Esophagus (tissue), 2 donors: ENCODE results near the gene GP9. TPM values are rescaled to one million over a fixed set of nuclear protein-coding genes. Genes with fewer than 3 reads are reported as not detected.

Experiments
- H3K27ac ChIP-seq, 2 donors: one replicate each; pipeline ENCODE4 v1.5.1; 2013; ENCODE audit warnings: low read depth in 2 of 2, mild to moderate bottlenecking in 2 of 2, inconsistent platforms in 1 of 2, low read length in 1 of 2, moderate library complexity in 1 of 2
- H3K27me3 ChIP-seq, 2 donors: one replicate each; pipeline ENCODE4 v1.6.1; 2013; ENCODE audit warnings: low read length in 2 of 2, control low read depth in 1 of 2, mild to moderate bottlenecking in 1 of 2; ENCODE audit not compliant: insufficient read depth in 2 of 2, control insufficient read depth in 1 of 2
- H3K36me3 ChIP-seq, 2 donors: one replicate each; pipeline ENCODE4 v1.6.1; 2013; ENCODE audit warnings: low read length in 1 of 2; ENCODE audit not compliant: control insufficient read depth in 2 of 2, insufficient read depth in 2 of 2
- H3K4me1 ChIP-seq, 2 donors: one replicate each; pipeline ENCODE4 v1.6.1; 2013; ENCODE audit warnings: low read length in 1 of 2; ENCODE audit not compliant: control insufficient read depth in 2 of 2, insufficient read depth in 2 of 2
- H3K4me3 ChIP-seq, 2 donors: one replicate each; pipeline ENCODE4 v1.5.1; 2013; ENCODE audit warnings: low read length in 2 of 2, mild to moderate bottlenecking in 2 of 2, low read depth in 1 of 2, moderate library complexity in 1 of 2
- H3K9me3 ChIP-seq, 2 donors: one replicate each; pipeline ENCODE4 v1.6.1; 2013; ENCODE audit warnings: mild to moderate bottlenecking in 2 of 2, low read depth in 1 of 2, low read length in 1 of 2, moderate library complexity in 1 of 2; ENCODE audit not compliant: control insufficient read depth in 2 of 2, insufficient read depth in 1 of 2
- WGBS, 2 donors: extraction: QIAGEN DNeasy Blood & Tissue Kit; methylation state at CpG; one replicate each; pipeline ENCODE4 v1.1.7; 2013; 5-methylcytosine and 5-hydroxymethylcytosine counted together
- polyA plus RNA-seq, 2 donors: library from polyadenylated mRNA; stranded (reverse); fragments of 200-250 nt; gene quantifications; one replicate each; pipeline ENCODE4 v1.2.3, GENCODE V29; 2013
- donor health status: healthy with polysubstance abuse.
- donor health status: Bipolar disorder and iron deficiency.

GP9 gene
- polyA plus RNA-seq, 2 donors, result not detected

GRCh38 chr3:129018751-129019150 is 41.8 kb upstream of the GP9 start:
- Histone ChIP-seq H3K9me3 (no peaks in the 10 kb centered on the region), H3K27me3 (no peaks in the 10 kb centered on the region), H3K4me3 (no peak overlapping the region), H3K36me3 (no peaks in the 10 kb centered on the region), H3K4me1 (peaks cover 10 to 14% of the 10 kb centered on the region in 2 donors), H3K27ac (no peak overlapping the region)
- WGBS, 2 donors, result 65 to 84% methylated on average over 9 of the region's 9 CpGs

GRCh38 chr3:129019266-129019665 is 41.3 kb upstream of the GP9 start:
- no peaks in the 10 kb centered on the region for H3K36me3 ChIP-seq
- no peak overlapping the region for H3K27ac ChIP-seq
- peaks cover 7 to 13% of the 10 kb centered on the region in 2 donors for H3K4me1 ChIP-seq
- no peaks in the 10 kb centered on the region for H3K9me3 ChIP-seq
- no peaks in the 10 kb centered on the region for H3K27me3 ChIP-seq
- whole genome bisulfite sequencing, 2 donors, result 85 to 91% methylated on average over 3 of the region's 3 CpGs
- no peak overlapping the region for H3K4me3 ChIP-seq

GRCh38 chr3:129020691-129021090 is 39.9 kb upstream of the GP9 start:
- no peaks in the 10 kb centered on the region for H3K9me3 ChIP-seq
- WGBS, 2 donors, result 68 to 77% methylated on average over 5 of the region's 5 CpGs
- no peaks in the 10 kb centered on the region for H3K27me3 ChIP-seq
- peaks cover 6 to 9% of the 10 kb centered on the region in 2 donors for H3K4me1 ChIP-seq
- H3K27ac ChIP-seq, result peak overlapping the region; percentile 40 to 45
- no peaks in the 10 kb centered on the region for H3K36me3 ChIP-seq
- no peak overlapping the region for H3K4me3 ChIP-seq

- Histone ChIP-seq H3K27ac (peak overlapping the region in 1 of 2 donors; percentile 45), H3K9me3 (no peaks in the 10 kb centered on the region), H3K27me3 (no peaks in the 10 kb centered on the region), H3K4me1 (peaks cover 6 to 7% of the 10 kb centered on the region in 2 donors), H3K36me3 (no peaks in the 10 kb centered on the region), H3K4me3 (no peak overlapping the region)
- WGBS, 2 donors, result 71 to 78% methylated on average over 6 of the region's 6 CpGs
These were observed 39.4 kb upstream of the GP9 start for GRCh38 chr3:129021140-129021551.

GRCh38 chr3:129022114-129023007 is 38.2 kb upstream of the GP9 start:
- Histone ChIP-seq H3K4me1 (peaks cover 3 to 5% of the 10 kb centered on the region in 2 donors), H3K9me3 (no peaks in the 10 kb centered on the region), H3K36me3 (no peaks in the 10 kb centered on the region), H3K27me3 (no peaks in the 10 kb centered on the region), H3K27ac (peak overlapping the region; percentile 36 to 62), H3K4me3 (no peak overlapping the region)
- 63 to 70% methylated on average over 15 of the region's 15 CpGs for WGBS, 2 donors

- no peak overlapping the region for H3K4me3 ChIP-seq
- no peaks in the 10 kb centered on the region for H3K9me3 ChIP-seq
- H3K36me3 ChIP-seq, result no peaks in the 10 kb centered on the region
- WGBS, 2 donors, result 43 to 60% methylated on average over 1 of the region's 1 CpG
- H3K27ac ChIP-seq, result peak overlapping the region; percentile 36 to 62
- peaks cover 5 to 6% of the 10 kb centered on the region in 2 donors for H3K4me1 ChIP-seq
- no peaks in the 10 kb centered on the region for H3K27me3 ChIP-seq
These were observed 37.6 kb upstream of the GP9 start for GRCh38 chr3:129023008-129023358.

- no peak overlapping the region for H3K27ac ChIP-seq
- no peak overlapping the region for H3K4me3 ChIP-seq
- H3K4me1 ChIP-seq, result peaks cover 5 to 6% of the 10 kb centered on the region in 2 donors
- WGBS, 2 donors, result 58 to 61% methylated on average over 2 of the region's 2 CpGs
- no peaks in the 10 kb centered on the region for H3K36me3 ChIP-seq
- no peaks in the 10 kb centered on the region for H3K9me3 ChIP-seq
- no peaks in the 10 kb centered on the region for H3K27me3 ChIP-seq
These were observed 36.7 kb upstream of the GP9 start for GRCh38 chr3:129023909-129024308.

GRCh38 chr3:129025108-129025507 is 35.5 kb upstream of the GP9 start:
- Histone ChIP-seq H3K36me3 (no peaks in the 10 kb centered on the region), H3K4me1 (peaks cover 5 to 6% of the 10 kb centered on the region in 2 donors), H3K27ac (peak overlapping the region in 1 of 2 donors; percentile 34), H3K4me3 (no peak overlapping the region), H3K27me3 (no peaks in the 10 kb centered on the region), H3K9me3 (no peaks in the 10 kb centered on the region)
- WGBS, 2 donors, result 81 to 87% methylated on average over 15 of the region's 15 CpGs

GRCh38 chr3:129025691-129026435 is 34.7 kb upstream of the GP9 start:
- peaks cover 5 to 6% of the 10 kb centered on the region in 2 donors for H3K4me1 ChIP-seq
- H3K27ac ChIP-seq, result peak overlapping the region; percentile 52 to 67
- no peaks in the 10 kb centered on the region for H3K36me3 ChIP-seq
- no peaks in the 10 kb centered on the region for H3K27me3 ChIP-seq
- H3K9me3 ChIP-seq, result no peaks in the 10 kb centered on the region
- 64 to 65% methylated on average over 8 of the region's 8 CpGs for WGBS, 2 donors
- no peak overlapping the region for H3K4me3 ChIP-seq
